ENCODE measurements around the gene CMIP. TPM values are rescaled to one million over a fixed set of nuclear protein-coding genes. Genes with fewer than 3 reads are reported as not detected.
A peak's percentile ranks its signal among the peaks of the same experiment; 100 is the strongest.

Gene CMIP
- total RNA-seq, 4 donors from 2014 or later: 14.5 to 24.6 (median 21.0) TPM

- no peaks in the 10 kb centered on the region for H3K27me3 ChIP-seq
- WGBS: 90% methylated on average over 3 of the region's 3 CpGs
- H3K27ac ChIP-seq (replicated peaks in 1 of 4): no peak overlapping the region
- H3K9me3 ChIP-seq: no peaks in the 10 kb centered on the region
- TF ChIP-seq EP300 (IDR thresholded peaks at IDR 0.05) (no peak), POLR2AphosphoS5 (IDR thresholded peaks at IDR 0.05) (no peak), POLR2A (IDR thresholded peaks at IDR 0.05; ENCODE audit: low read depth) (no peak), CTCF (IDR thresholded peaks at IDR 0.05) (no peak)
- H3K36me3 ChIP-seq: peaks cover 0 to 13% (median 6%) of the 10 kb centered on the region in 4 donors
- no peak overlapping the region for H3K4me3 ChIP-seq
- intact Hi-C loops (cut with DNase I): no loop called here
- peaks cover 49 to 73% (median 57%) of the 10 kb centered on the region in 4 donors for H3K4me1 ChIP-seq
- DNase-seq (ENCODE audit: extremely low spot score): no peak
Observed at GRCh38 chr16:81615411-81615810, 170.8 kb downstream of the CMIP start.

GRCh38 chr16:81615833-81616232 lies 171.2 kb downstream of the CMIP start:
- TF ChIP-seq CTCF (IDR thresholded peaks at IDR 0.05) (no peak), EP300 (IDR thresholded peaks at IDR 0.05) (no peak)
- Histone ChIP-seq H3K36me3 (peaks cover 0 to 14% (median 7%) of the 10 kb centered on the region in 4 donors), H3K4me3 (no peak overlapping the region), H3K27ac (replicated peaks in 1 of 4) (no peak overlapping the region), H3K4me1 (peaks cover 45 to 69% (median 53%) of the 10 kb centered on the region in 4 donors), H3K27me3 (no peaks in the 10 kb centered on the region), H3K9me3 (no peaks in the 10 kb centered on the region)
- intact Hi-C loops (cut with DNase I): no loop called here
- whole genome bisulfite sequencing: 70% methylated on average over 14 of the region's 14 CpGs
- DNase-seq (ENCODE audit: extremely low spot score): no peak

GRCh38 chr16:81616321-81617020 lies 171.9 kb downstream of the CMIP start:
- Histone ChIP-seq H3K27me3 (no peaks in the 10 kb centered on the region), H3K9me3 (no peaks in the 10 kb centered on the region), H3K4me3 (no peak overlapping the region), H3K27ac (replicated peaks in 1 of 4) (peak overlapping the region in 2 of 4 donors; percentile 45 to 51), H3K4me1 (peaks cover 39 to 62% (median 46%) of the 10 kb centered on the region in 4 donors), H3K36me3 (peaks cover 0 to 19% (median 7%) of the 10 kb centered on the region in 4 donors)
- no peak for DNase-seq (ENCODE audit: extremely low spot score)
- TF ChIP-seq POLR2A (IDR thresholded peaks at IDR 0.05; ENCODE audit: low read depth): no peak
- TF ChIP-seq CTCF (IDR thresholded peaks at IDR 0.05): no peak
- TF ChIP-seq EP300 (IDR thresholded peaks at IDR 0.05): no peak
- no peak for TF ChIP-seq POLR2AphosphoS5 (IDR thresholded peaks at IDR 0.05)
- 70% methylated on average over 17 of the region's 17 CpGs for WGBS
- intact Hi-C loops (cut with DNase I): no loop called here

- Histone ChIP-seq H3K9me3 (no peaks in the 10 kb centered on the region), H3K27ac (replicated peaks in 1 of 4) (peak overlapping the region in 2 of 4 donors; percentile 45 to 51), H3K36me3 (peaks cover 0 to 24% (median 10%) of the 10 kb centered on the region in 4 donors), H3K27me3 (no peaks in the 10 kb centered on the region), H3K4me3 (no peak overlapping the region), H3K4me1 (peaks cover 34 to 57% (median 41%) of the 10 kb centered on the region in 4 donors)
- no peak for DNase-seq (ENCODE audit: extremely low spot score)
- intact Hi-C loops (cut with DNase I): no loop called here
- TF ChIP-seq POLR2A (IDR thresholded peaks at IDR 0.05; ENCODE audit: low read depth) (no peak), CTCF (IDR thresholded peaks at IDR 0.05) (no peak), POLR2AphosphoS5 (IDR thresholded peaks at IDR 0.05) (no peak), EP300 (IDR thresholded peaks at IDR 0.05) (no peak)
- WGBS: 48% methylated on average over 8 of the region's 8 CpGs
Observed at GRCh38 chr16:81617021-81617346, 172.4 kb downstream of the CMIP start.

GRCh38 chr16:81618187-81618586 lies 173.6 kb downstream of the CMIP start:
- peaks cover 0 to 30% (median 13%) of the 10 kb centered on the region in 4 donors for H3K36me3 ChIP-seq
- TF ChIP-seq CTCF (IDR thresholded peaks at IDR 0.05) (no peak), POLR2A (IDR thresholded peaks at IDR 0.05; ENCODE audit: low read depth) (no peak), EP300 (IDR thresholded peaks at IDR 0.05) (no peak), POLR2AphosphoS5 (IDR thresholded peaks at IDR 0.05) (no peak)
- H3K27ac ChIP-seq (replicated peaks in 1 of 4): no peak overlapping the region
- H3K4me3 ChIP-seq: no peak overlapping the region
- 79% methylated on average over 6 of the region's 6 CpGs for WGBS
- H3K4me1 ChIP-seq: peaks cover 23 to 47% (median 29%) of the 10 kb centered on the region in 4 donors
- intact Hi-C loops (cut with DNase I): no loop called here
- no peaks in the 10 kb centered on the region for H3K9me3 ChIP-seq
- DNase-seq (ENCODE audit: extremely low spot score): no peak
- no peaks in the 10 kb centered on the region for H3K27me3 ChIP-seq

Measured in esophagus muscularis mucosa (tissue), 4 donors.